Lung (tissue), 12 donors: Measurements from ENCODE around the gene GOLPH3. TPM values are rescaled to one million over a fixed set of nuclear protein-coding genes. Genes with fewer than 3 reads are reported as not detected.
A peak's percentile ranks its signal among the peaks of the same experiment; 100 is the strongest.

Experiments
- ATAC-seq: fragments of 200-7000 bp; cut with Tn5 transposase; one replicate; pipeline ENCODE4 v1.9.1; 2020; ENCODE audit warnings: moderate number of reproducible peaks; ENCODE audit not compliant: insufficient read depth, low FRiP score
- DNase-seq, 3 donors: peaks; one replicate each; pipeline ENCODE4 v3.0.0-alpha.2; 2013 to 2017
- H3K27ac ChIP-seq, 2 donors: one replicate each; pipeline ENCODE4 v1.5.1; 2013; ENCODE audit warnings: mild to moderate bottlenecking in 2 of 2, moderate library complexity in 2 of 2, control low read depth in 1 of 2, inconsistent platforms in 1 of 2, low read depth in 1 of 2, low read length in 1 of 2
- H3K27me3 ChIP-seq, 3 donors: one replicate each; pipeline ENCODE4 v1.5.1; 2013; ENCODE audit warnings: low read length in 2 of 3; ENCODE audit not compliant: control insufficient read depth in 3 of 3, insufficient read depth in 3 of 3
- H3K36me3 ChIP-seq, 4 donors: one replicate each; pipeline ENCODE4 v1.5.1; 2013; ENCODE audit warnings: low read length in 4 of 4, mild to moderate bottlenecking in 1 of 4, moderate library complexity in 1 of 4; ENCODE audit not compliant: control insufficient read depth in 4 of 4, insufficient read depth in 4 of 4
- H3K4me1 ChIP-seq, 5 donors: one replicate each; pipeline ENCODE4 v1.5.1; 2013; ENCODE audit warnings: low read length in 5 of 5, mild to moderate bottlenecking in 2 of 5, moderate library complexity in 1 of 5; ENCODE audit not compliant: control insufficient read depth in 5 of 5, insufficient read depth in 5 of 5
- H3K4me3 ChIP-seq: one replicate; pipeline ENCODE4 v1.5.1; 2013; ENCODE audit warnings: mild to moderate bottlenecking, control low read depth, moderate library complexity
- H3K9ac ChIP-seq, 2 donors: one replicate each; pipeline ENCODE4 v1.5.1; 2013; ENCODE audit warnings: low read length in 2 of 2, control low read depth in 1 of 2; ENCODE audit not compliant: insufficient read depth in 1 of 2
- H3K9me3 ChIP-seq, 4 donors: one replicate each; pipeline ENCODE4 v1.5.1; 2013; ENCODE audit warnings: low read length in 3 of 4, mild to moderate bottlenecking in 1 of 4, moderate library complexity in 1 of 4; ENCODE audit not compliant: control insufficient read depth in 4 of 4, insufficient read depth in 3 of 4
- WGBS, 2 donors: extraction: QIAGEN DNeasy Blood & Tissue Kit; methylation state at CpG; one replicate each; pipeline ENCODE4 v1.1.7; 2013; 5-methylcytosine and 5-hydroxymethylcytosine counted together
- polyA plus RNA-seq, 2 donors: library from polyadenylated mRNA; stranded (reverse); fragments of 200-250 nt; gene quantifications; one replicate each; pipeline ENCODE4 v1.2.1, GENCODE V29; 2013
- total RNA-seq, 2 donors: library from RNA; depleted of rRNA in 1 of 2; stranded (reverse); fragments of >200 nt in 1 of 2; gene quantifications; one replicate each; pipeline ENCODE4 v1.2.1, GENCODE V29; 2014 to 2021
- TF ChIP-seq, protein P1 (sequence below): IDR thresholded peaks from 2 replicates; pipeline ENCODE4 v1.5.1; 2012; ENCODE audit warnings: mild to moderate bottlenecking; ENCODE audit errors: control extremely low read depth, extremely low read depth
- donor health status: control.
- donor health status: control.
- donor health status: Bipolar disorder and iron deficiency.
- donor health status: healthy.
- donor health status: DM: yes; HTN: yes; CAD: no.

The GOLPH3 gene
- total and polyA plus RNA-seq, 4 donors, result 52.2 to 112 (median 69.9) TPM

GRCh38 chr5:32130865-32131264 lies 43.3 kb downstream of the GOLPH3 start:
- Histone ChIP-seq H3K9me3 (no peaks in the 10 kb centered on the region), H3K27ac (no peak overlapping the region), H3K36me3 (peaks cover 6 to 17% (median 9%) of the 10 kb centered on the region in 4 donors), H3K4me1 (peaks cover 0 to 7% (median 0%) of the 10 kb centered on the region in 5 donors), H3K9ac (no peak overlapping the region), H3K27me3 (no peaks in the 10 kb centered on the region), H3K4me3 (no peak overlapping the region)
- DNase-seq, result no peak
- no peak for ATAC-seq
- TF ChIP-seq, protein P1, sequence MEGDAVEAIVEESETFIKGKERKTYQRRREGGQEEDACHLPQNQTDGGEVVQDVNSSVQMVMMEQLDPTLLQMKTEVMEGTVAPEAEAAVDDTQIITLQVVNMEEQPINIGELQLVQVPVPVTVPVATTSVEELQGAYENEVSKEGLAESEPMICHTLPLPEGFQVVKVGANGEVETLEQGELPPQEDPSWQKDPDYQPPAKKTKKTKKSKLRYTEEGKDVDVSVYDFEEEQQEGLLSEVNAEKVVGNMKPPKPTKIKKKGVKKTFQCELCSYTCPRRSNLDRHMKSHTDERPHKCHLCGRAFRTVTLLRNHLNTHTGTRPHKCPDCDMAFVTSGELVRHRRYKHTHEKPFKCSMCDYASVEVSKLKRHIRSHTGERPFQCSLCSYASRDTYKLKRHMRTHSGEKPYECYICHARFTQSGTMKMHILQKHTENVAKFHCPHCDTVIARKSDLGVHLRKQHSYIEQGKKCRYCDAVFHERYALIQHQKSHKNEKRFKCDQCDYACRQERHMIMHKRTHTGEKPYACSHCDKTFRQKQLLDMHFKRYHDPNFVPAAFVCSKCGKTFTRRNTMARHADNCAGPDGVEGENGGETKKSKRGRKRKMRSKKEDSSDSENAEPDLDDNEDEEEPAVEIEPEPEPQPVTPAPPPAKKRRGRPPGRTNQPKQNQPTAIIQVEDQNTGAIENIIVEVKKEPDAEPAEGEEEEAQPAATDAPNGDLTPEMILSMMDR, result no peak
- WGBS, 2 donors, result 79 to 89% methylated on average over 3 of the region's 3 CpGs

DNA sequence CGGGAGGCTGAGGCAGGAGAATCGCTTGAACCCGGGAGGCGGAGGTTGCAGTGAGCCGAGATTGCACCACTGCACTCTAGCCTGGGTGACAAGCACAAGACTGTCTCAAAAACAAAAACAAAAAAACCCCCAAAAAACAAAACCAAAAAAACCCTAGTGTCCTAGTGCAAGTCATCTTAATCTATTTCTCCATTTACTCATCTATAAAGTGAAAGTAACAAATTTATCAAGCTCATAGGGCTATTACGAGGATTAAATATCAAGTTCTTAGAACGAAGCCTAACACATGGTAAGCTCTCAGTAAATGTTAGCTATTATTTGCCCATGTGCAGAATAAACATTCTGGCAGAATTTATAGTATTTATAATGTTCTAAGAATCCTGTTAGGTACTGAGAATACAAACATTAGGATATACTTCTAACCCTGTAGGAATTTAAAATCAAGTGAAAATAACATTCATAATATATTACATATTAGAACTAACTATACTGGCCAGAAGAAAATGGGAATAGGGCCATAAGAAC lies 45.0 kb downstream of the GOLPH3 start:
- H3K9me3 ChIP-seq, result no peaks in the 10 kb centered on the region
- TF ChIP-seq, protein P1, result no peak
- WGBS, 2 donors, result 83 to 88% methylated on average over 7 of the region's 7 CpGs
- no peak for DNase-seq
- no peak overlapping the region for H3K9ac ChIP-seq
- no peak overlapping the region for H3K4me3 ChIP-seq
- H3K36me3 ChIP-seq, result peaks cover 3 to 13% (median 8%) of the 10 kb centered on the region in 4 donors
- no peaks in the 10 kb centered on the region for H3K27me3 ChIP-seq
- ATAC-seq, result no peak
- H3K4me1 ChIP-seq, result peaks cover 0 to 7% (median 0%) of the 10 kb centered on the region in 5 donors
- H3K27ac ChIP-seq, result no peak overlapping the region

DNA sequence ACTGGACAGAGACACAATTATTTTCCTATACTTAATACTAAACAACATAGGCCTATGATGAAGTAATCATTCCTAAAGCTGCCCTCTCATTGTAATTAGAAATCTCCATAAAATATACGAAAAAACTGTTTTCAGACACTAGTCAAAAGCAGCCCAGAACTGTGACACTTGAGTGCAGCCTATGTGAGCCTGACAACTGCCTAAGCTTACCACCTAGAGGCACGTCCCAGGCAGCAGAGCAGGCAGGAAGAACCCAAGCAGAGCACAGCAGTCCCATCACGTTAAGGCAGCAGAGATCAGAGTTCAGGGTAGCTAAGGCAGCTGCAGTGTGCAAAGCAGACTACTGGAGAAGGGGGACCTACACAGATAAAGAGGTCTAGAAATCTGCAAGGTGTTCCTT lies 46.4 kb downstream of the GOLPH3 start:
- Histone ChIP-seq H3K36me3 (peaks cover 8 to 13% (median 9%) of the 10 kb centered on the region in 4 donors), H3K4me1 (peaks cover 0 to 16% (median 0%) of the 10 kb centered on the region in 5 donors), H3K27ac (no peak overlapping the region), H3K4me3 (no peak overlapping the region), H3K9me3 (no peaks in the 10 kb centered on the region), H3K9ac (no peak overlapping the region), H3K27me3 (no peaks in the 10 kb centered on the region)
- TF ChIP-seq, protein P1, result no peak
- DNase-seq (no peak), ATAC-seq (no peak)
- WGBS, 2 donors, result 80 to 85% methylated on average over 3 of the region's 3 CpGs

- Histone ChIP-seq H3K9me3 (no peaks in the 10 kb centered on the region), H3K27me3 (no peaks in the 10 kb centered on the region), H3K4me3 (no peak overlapping the region), H3K4me1 (peaks cover 0 to 16% (median 0%) of the 10 kb centered on the region in 5 donors), H3K27ac (no peak overlapping the region), H3K36me3 (peaks cover 8 to 13% (median 11%) of the 10 kb centered on the region in 4 donors), H3K9ac (no peak overlapping the region)
- ATAC-seq (no peak), DNase-seq (peak in 1 of 3 donors; percentile 23)
- WGBS, 2 donors, result 40 to 72% methylated on average over 1 of the region's 1 CpG
- TF ChIP-seq, protein P1, result no peak
These were observed 47.4 kb downstream of the GOLPH3 start for GRCh38 chr5:32126691-32127090.
